ENCODE results near the gene ANKRD10. TPM values are rescaled to one million over a fixed set of nuclear protein-coding genes. Genes with fewer than 3 reads are reported as not detected.

ANKRD10 gene
- total RNA-seq, 2 donors from 2014 or later, result 195 to 200 TPM

GRCh38 chr13:110897521-110897920 is 17.3 kb downstream of the ANKRD10 start:
- Histone ChIP-seq H3K27me3 (replicated peaks; ENCODE audit: insufficient read depth) (no peaks in the 10 kb centered on the region), H3K4me3 (no peak overlapping the region), H3K4me1 (ENCODE audit: control insufficient read depth in 1 of 2, low read depth in 2 of 2) (no peaks in the 10 kb centered on the region), H3K9me3 (no peaks in the 10 kb centered on the region), H3K27ac (no peak overlapping the region), H3K36me3 (peaks cover 14% of the 10 kb centered on the region)
- ATAC-seq (ENCODE audit: insufficient number of reproducible peaks, low FRiP score, low read depth), result no peak
- TF ChIP-seq CTCF (IDR thresholded peaks at IDR 0.05), result no peak
- DNase-seq (ENCODE audit: low spot score), result no peak

- Histone ChIP-seq H3K27ac (no peak overlapping the region), H3K9me3 (no peaks in the 10 kb centered on the region), H3K4me3 (no peak overlapping the region), H3K27me3 (replicated peaks; ENCODE audit: insufficient read depth) (no peaks in the 10 kb centered on the region), H3K36me3 (peaks cover 16% of the 10 kb centered on the region), H3K4me1 (ENCODE audit: control insufficient read depth in 1 of 2, low read depth in 2 of 2) (no peaks in the 10 kb centered on the region)
- no peak for DNase-seq (ENCODE audit: low spot score)
- TF ChIP-seq CTCF (IDR thresholded peaks at IDR 0.05), result no peak
- no peak for ATAC-seq (ENCODE audit: insufficient number of reproducible peaks, low FRiP score, low read depth)
These were observed 17.9 kb downstream of the ANKRD10 start for GRCh38 chr13:110897014-110897413.

- H3K9me3 ChIP-seq, result no peaks in the 10 kb centered on the region
- H3K4me3 ChIP-seq, result no peak overlapping the region
- H3K4me1 ChIP-seq (ENCODE audit: control insufficient read depth in 1 of 2, low read depth in 2 of 2), result no peaks in the 10 kb centered on the region
- no peaks in the 10 kb centered on the region for H3K27me3 ChIP-seq (replicated peaks; ENCODE audit: insufficient read depth)
- H3K36me3 ChIP-seq, result peaks cover 21% of the 10 kb centered on the region
- TF ChIP-seq CTCF (IDR thresholded peaks at IDR 0.05), result no peak
- no peak overlapping the region for H3K27ac ChIP-seq
- DNase-seq (ENCODE audit: low spot score), result no peak
- ATAC-seq (ENCODE audit: insufficient number of reproducible peaks, low FRiP score, low read depth), result no peak
These were observed 20.8 kb downstream of the ANKRD10 start for GRCh38 chr13:110894086-110894485.

GRCh38 chr13:110893571-110893970 is 21.3 kb downstream of the ANKRD10 start:
- Histone ChIP-seq H3K27me3 (replicated peaks; ENCODE audit: insufficient read depth) (no peaks in the 10 kb centered on the region), H3K9me3 (no peaks in the 10 kb centered on the region), H3K4me1 (ENCODE audit: control insufficient read depth in 1 of 2, low read depth in 2 of 2) (no peaks in the 10 kb centered on the region), H3K36me3 (peaks cover 21% of the 10 kb centered on the region), H3K4me3 (no peak overlapping the region), H3K27ac (no peak overlapping the region)
- ATAC-seq (ENCODE audit: insufficient number of reproducible peaks, low FRiP score, low read depth) (no peak), DNase-seq (ENCODE audit: low spot score) (no peak)
- TF ChIP-seq CTCF (IDR thresholded peaks at IDR 0.05), result no peak

- no peak for ATAC-seq (ENCODE audit: insufficient number of reproducible peaks, low FRiP score, low read depth)
These were observed 24.3 kb downstream of the ANKRD10 start for GRCh38 chr13:110890279-110891165.

More at GRCh38 chr13:110890279-110891165, 24.3 kb downstream of the ANKRD10 start:
- Histone ChIP-seq H3K4me1 (ENCODE audit: control insufficient read depth in 1 of 2, low read depth in 2 of 2) (no peaks in the 10 kb centered on the region), H3K4me3 (no peak overlapping the region), H3K36me3 (peaks cover 21% of the 10 kb centered on the region), H3K27ac (no peak overlapping the region), H3K9me3 (no peaks in the 10 kb centered on the region), H3K27me3 (replicated peaks; ENCODE audit: insufficient read depth) (no peaks in the 10 kb centered on the region)
- no peak for TF ChIP-seq CTCF (IDR thresholded peaks at IDR 0.05)
- no peak for DNase-seq (ENCODE audit: low spot score)
